ENCODE results near the gene CXXC5.

CXXC5 gene

DNA sequence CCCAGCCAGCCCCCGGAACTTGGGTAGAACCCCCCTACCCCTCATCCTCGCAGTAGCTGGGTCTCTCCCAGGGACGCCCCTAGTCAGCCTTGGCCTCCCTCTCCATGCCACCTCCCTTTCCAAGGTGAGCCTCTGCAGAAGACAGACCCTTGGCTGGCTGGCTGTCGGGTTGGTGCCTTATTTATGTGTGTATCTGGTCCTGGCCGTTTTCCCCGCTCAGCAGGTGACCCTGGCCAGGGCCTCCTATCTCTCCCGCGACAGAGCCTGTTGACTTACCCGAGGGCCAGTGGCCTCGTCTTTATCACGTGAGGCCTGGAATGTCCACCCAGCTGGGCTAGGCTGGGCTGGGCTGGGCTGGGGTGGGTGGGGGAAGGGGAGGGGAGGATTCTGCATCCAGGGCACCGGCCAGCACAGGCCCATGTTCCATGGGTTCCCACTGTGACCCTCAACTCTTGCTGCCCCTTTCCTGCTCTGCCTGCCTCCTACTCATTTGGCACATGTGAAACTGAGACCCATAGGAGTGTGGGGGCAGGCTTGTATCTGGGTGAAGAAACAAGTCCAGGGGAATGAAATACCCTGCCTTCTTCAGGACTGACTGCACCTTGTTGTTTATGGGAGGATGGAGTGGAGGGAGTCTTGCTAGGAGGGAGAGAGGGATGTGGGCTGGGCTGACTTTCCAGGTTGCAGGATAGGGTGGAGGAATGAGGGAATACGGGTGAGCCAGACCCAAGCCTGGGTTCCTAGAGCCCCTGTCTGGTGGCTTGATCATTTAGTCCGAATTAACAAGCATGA, 3.1 kb downstream of the CXXC5 start:
- DNase-seq (ENCODE audit: low read depth, low spot score) = peak; percentile 88

DNA sequence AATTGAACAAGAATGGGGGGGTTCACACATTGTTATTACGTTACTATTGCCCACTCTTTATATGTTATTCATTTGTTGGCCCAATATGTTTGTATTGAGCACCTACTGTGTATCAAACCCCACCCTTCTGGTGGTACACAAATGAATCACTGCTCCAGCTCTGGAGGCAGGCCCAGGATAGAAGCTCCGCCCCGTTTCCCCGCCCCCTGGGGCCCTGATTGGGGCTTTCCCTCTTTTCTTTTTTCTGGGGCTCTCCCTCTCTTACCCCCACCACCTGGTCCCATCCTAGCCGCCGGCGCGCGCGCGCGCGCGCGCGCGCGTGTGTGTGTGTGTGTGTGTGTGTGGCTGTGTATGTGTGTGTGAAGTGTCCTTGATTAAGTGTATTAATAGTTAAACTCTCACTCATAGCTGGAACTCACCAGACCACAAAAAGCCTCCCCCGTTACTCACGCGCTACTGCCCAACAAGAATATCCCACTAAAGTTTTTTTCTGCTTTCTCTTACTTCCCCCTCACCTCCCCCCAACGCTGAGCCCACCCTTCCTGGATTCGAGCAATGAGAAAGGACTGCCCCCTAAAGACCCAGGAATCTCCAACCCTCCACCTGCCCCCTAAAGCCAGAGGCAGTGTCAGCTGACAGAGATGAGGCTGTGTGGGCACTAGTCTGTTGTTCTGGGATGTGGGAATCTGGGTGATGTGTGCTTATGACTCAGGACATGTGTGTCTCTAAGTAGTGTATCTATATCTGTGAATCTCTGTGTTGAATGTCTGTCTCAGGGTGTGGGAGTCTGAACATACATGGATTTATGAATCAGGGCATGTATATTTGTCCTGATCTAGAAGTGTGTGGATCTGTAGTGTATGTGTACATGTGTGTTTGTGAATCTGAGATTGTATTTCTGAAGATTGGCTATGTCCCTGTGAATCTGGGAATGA, 4.0 kb downstream of the CXXC5 start:
- peak; percentile 85 for DNase-seq (ENCODE audit: low read depth, low spot score)

- DNase-seq (ENCODE audit: low read depth, low spot score) = no peak
These were observed 4.7 kb downstream of the CXXC5 start for GRCh38 chr5:139652788-139653241.

GRCh38 chr5:139653616-139654015, 5.5 kb downstream of the CXXC5 start:
- no peak for DNase-seq (ENCODE audit: low read depth, low spot score)

GRCh38 chr5:139654464-139654863, 6.3 kb downstream of the CXXC5 start:
- no peak for DNase-seq (ENCODE audit: low read depth, low spot score)

DNA sequence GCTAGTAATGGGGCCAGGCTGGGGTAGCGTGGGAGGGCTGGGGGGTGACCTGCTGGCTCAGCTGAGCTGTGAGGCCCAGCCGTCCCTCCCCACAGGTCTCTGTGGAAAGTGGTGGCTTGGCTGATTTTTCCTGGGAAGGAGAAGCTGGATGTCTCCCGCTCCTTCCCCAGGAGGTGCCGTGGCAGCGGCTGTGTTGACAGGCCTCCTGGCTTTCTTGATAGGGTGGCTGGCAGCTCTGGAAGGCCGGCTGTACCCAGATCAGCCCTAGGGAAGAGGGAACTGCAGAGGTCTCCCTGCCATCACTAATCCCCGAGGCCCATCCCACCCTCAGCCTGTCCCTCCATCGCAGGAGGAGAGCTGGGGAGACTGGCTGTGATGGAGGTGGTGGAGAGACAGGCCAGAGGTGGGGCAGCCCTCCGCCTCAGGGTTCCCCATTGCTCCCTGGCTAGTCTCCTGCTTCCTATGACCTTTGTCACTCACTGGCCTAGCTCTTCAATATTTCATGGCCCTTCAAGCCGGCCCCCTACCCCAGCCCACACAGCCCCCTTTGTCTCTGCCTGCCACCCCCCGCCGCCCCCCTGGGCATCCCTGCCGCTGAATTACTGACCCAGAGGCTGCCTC, 6.8 kb downstream of the CXXC5 start:
- no peak for DNase-seq (ENCODE audit: low read depth, low spot score)

- DNase-seq (ENCODE audit: low read depth, low spot score) = peak; percentile 76
These were observed 7.7 kb downstream of the CXXC5 start for GRCh38 chr5:139655727-139656271.

GRCh38 chr5:139657363-139658321, 9.5 kb downstream of the CXXC5 start:
- DNase-seq (ENCODE audit: low read depth, low spot score) = no peak

GRCh38 chr5:139658501-139658927, 10.4 kb downstream of the CXXC5 start:
- no peak for DNase-seq (ENCODE audit: low read depth, low spot score)

- peak; percentile 75 for DNase-seq (ENCODE audit: low read depth, low spot score)
These were observed 10.9 kb downstream of the CXXC5 start for GRCh38 chr5:139658928-139659667.

DNA sequence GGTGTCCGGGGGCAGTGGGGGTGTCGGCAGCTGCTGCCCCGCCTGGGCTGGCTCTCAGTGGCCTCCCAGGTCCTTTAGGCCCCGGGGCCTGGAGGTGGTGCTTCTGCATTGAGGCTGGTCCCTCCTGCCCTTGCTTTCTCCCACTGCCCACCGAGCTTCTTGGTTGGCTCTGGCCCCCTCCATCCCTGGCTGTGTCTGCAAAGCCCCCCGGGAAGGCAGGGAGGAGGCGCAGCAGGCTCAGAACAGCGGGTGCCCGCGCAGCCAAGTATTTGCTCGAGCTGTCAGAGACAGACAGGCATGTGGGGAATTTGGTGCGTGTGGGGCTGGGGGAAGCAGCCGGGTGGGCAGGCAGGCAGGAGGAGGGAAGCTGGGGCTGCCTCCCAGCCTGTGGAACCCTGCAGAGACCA, 11.5 kb downstream of the CXXC5 start:
- peak; percentile 65 for DNase-seq (ENCODE audit: low read depth, low spot score)

GRCh38 chr5:139660105-139660922, 12.2 kb downstream of the CXXC5 start:
- peak; percentile 31 for DNase-seq (ENCODE audit: low read depth, low spot score)

GRCh38 chr5:139660923-139661814, 13.0 kb downstream of the CXXC5 start:
- DNase-seq (ENCODE audit: low read depth, low spot score) = peak; percentile 61

DNA sequence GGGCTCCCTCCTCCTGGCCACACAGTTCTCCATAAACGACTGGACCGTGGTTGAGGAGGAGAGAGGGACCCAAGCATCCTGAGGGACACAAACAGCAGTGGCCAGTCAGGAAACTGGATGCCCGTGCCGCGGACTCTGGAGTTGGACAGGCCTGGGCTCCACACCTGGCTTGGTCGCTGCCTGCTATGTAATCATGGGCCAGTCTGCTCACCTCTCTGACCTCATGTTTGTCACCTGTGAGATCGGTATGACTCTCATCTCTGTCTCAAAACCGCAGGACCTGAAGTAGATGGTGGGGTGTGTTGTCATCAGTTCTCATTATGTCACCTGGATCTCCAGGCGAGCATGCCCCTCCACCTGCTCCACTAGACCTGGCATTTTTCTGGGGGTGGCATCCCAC, 14.5 kb downstream of the CXXC5 start:
- DNase-seq (ENCODE audit: low read depth, low spot score) = no peak

DNA sequence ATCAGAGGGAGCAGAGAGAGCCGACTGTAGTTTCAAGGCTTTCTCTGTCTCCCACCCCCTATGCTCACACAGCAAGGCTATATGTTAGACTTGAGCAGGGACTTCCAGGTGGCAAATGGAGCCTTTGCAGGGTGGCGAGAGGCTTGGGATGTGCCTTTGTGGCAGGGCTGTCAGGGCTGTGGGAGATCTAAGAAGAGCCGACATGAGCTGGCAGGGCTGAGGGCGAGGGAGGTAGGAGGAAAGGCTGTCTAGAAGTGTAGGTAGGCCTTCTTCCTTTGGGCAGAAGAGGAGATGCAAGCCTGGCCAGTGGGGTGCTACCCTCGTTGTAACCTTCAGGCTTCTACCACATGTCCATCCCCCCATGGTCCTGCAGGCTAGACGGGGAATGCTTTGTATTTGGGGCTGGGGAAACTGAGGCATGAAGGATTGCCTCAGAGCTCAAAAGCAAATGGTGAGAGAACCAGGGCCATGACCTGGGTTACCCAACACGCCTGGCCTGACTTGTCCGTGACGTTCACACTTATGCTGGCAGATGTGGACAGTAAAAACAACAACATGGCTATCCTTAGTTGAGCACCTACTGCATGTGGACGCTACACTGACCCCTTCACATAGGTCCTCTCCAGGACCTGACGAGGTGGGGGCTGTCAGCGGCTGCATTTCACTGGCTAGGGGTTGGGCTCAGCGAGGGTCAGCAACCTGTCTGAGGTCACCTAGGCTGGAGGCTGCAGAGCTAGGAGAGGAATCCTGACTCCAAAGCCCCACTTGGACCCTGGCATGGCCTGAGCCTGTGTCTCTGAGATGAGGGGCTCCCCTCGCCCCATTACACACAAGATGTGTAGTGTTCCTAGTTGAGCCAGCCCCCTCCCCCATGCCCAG, 15.3 kb downstream of the CXXC5 start:
- no peak for DNase-seq (ENCODE audit: low read depth, low spot score)

DNA sequence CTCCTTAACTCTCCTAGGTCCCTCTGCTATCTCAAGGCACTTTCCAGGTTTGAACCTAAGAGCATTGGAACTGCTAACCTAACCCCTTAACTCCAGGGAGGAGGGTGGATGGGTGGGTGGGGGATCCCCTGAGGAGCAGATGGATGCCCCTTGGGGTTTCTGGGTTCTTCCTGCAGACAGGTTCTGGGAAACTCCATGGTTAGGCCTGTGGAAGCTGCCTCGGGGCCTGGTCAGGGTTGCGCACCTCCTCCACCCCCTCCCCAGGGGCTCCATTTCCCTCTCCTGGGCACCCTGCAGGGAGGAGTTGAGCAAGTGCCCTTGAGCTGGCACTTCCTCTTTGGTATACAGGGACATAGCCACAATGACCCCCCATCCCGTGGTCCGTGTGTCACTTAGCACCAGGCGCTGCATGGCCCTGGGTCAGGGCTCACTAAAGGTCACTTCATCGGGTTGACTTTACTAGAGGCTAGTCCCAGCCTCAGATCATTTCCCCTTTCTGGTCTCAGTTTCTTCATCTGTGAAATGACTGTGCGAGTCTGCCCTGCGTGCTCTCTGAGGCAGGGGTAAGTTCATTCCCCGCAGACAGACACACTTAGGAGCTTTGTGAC, 16.0 kb downstream of the CXXC5 start:
- DNase-seq (ENCODE audit: low read depth, low spot score) = no peak

All from ELF-1 (cell line).